ENCODE results near the gene FAM156A.
"Not testable (repeated sequence)": the region's sequence is repeated elsewhere in the genome, so short reads cannot be mapped to it uniquely, and the experiment has no call there.

DNA sequence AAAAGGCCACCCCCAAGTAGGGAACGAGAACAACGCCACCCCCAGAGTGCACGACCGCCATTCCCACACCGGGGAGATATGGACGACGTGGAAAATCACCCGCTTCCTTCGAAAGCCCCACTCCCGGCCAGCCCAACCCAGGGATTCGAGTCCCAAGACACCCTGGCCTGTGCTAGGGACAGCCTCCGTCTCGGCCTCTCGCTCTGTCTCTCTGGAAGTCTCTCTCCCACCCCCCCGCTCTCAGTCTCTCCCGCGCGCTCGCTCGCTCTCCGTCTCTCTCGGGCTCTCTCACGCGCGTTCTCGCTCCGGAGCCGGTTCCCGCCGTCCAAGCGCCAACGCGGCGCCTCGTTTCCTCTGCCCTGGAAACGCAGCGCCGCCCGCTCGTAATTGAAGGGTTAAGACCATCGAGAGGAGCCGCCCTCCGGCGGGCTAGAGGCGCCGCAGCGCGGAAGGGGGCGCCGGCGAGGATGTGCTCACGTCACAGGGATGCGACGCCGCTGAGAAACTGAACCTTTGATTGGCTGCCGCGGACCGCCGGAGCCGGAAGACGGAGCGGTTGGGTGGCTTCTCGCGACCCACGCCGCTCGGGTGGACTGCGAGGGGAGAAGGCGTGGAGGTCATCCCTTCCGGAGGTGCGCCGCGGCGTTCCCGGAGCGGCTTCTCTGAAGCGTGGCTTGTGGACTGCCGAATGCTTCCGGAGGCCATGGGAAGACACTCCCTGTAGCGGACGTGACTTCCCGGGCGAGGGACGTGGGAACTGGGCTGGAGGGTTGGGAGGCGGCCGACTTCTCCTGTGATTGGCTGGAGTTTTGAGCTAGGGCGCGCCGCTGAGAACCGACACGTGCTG is at the start of gene FAM156A:
- TF ChIP-seq, protein P1, sequence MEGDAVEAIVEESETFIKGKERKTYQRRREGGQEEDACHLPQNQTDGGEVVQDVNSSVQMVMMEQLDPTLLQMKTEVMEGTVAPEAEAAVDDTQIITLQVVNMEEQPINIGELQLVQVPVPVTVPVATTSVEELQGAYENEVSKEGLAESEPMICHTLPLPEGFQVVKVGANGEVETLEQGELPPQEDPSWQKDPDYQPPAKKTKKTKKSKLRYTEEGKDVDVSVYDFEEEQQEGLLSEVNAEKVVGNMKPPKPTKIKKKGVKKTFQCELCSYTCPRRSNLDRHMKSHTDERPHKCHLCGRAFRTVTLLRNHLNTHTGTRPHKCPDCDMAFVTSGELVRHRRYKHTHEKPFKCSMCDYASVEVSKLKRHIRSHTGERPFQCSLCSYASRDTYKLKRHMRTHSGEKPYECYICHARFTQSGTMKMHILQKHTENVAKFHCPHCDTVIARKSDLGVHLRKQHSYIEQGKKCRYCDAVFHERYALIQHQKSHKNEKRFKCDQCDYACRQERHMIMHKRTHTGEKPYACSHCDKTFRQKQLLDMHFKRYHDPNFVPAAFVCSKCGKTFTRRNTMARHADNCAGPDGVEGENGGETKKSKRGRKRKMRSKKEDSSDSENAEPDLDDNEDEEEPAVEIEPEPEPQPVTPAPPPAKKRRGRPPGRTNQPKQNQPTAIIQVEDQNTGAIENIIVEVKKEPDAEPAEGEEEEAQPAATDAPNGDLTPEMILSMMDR (IDR thresholded peaks at IDR 0.05), result not testable (repeated sequence)
- TF ChIP-seq POLR2A, EP300 (IDR thresholded peaks at IDR 0.05): not testable (repeated sequence)

Measured in ovary (tissue), 3 donors.